OCI-LY7 (cell line): Measurements from ENCODE around the gene CD8B. TPM values are rescaled to one million over a fixed set of nuclear protein-coding genes. Genes with fewer than 3 reads are reported as not detected.

Experiments used
- BruUV-seq: library from RNA; stranded (reverse); fragments of 400-500 nt; replicated peaks from 2 replicates; lab custom pipeline; 2021; lab: Mats Ljungman, UMichigan
- CTCF ChIA-PET: fragments of 300-600 bp; sonication (Branson Sonifier 250); formaldehyde crosslinking; loops from one replicate; lab custom pipeline; 2022; ENCODE audit warnings: antibody characterized with exemption; ENCODE audit not compliant: unreplicated experiment; lab: Charles Lee
- POLR2A ChIA-PET: fragments of 300-600 bp; sonication (Branson Sonifier 250); formaldehyde crosslinking; loops from one replicate; lab custom pipeline; 2022; ENCODE audit warnings: antibody characterized with exemption; lab: Charles Lee
- DNase-seq: peaks from one replicate; pipeline ENCODE4 v3.0.0-alpha.2; 2015; ENCODE audit warnings: low spot score
- H2AFZ ChIP-seq: fragments of 200-600 bp; sonication (generic), shearing (Covaris generic); 2 replicates; pipeline ENCODE4 v1.6.1; 2014; ENCODE audit warnings: mild to moderate bottlenecking, antibody characterized with exemption, low read length, moderate library complexity
- H3K27ac ChIP-seq: fragments of 200-600 bp; sonication (generic); 2 replicates; pipeline ENCODE4 v1.5.1; 2014; ENCODE audit warnings: mixed run types, low read depth, mild to moderate bottlenecking, moderate library complexity, low read length, inconsistent platforms; ENCODE audit not compliant: poor library complexity, severe bottlenecking
- H3K36me3 ChIP-seq: fragments of 200-600 bp; sonication (generic); 2 replicates; pipeline ENCODE4 v1.6.1; 2014; ENCODE audit warnings: mild to moderate bottlenecking, antibody characterized with exemption, low read length, moderate library complexity, mixed read lengths; ENCODE audit not compliant: insufficient read depth
- H3K4me1 ChIP-seq: fragments of 200-600 bp; sonication (generic); 2 replicates; pipeline ENCODE4 v1.5.1; 2014; ENCODE audit warnings: mild to moderate bottlenecking, low read length; ENCODE audit not compliant: insufficient read depth, poor library complexity, severe bottlenecking
- H3K4me2 ChIP-seq: fragments of 200-600 bp; sonication (generic); 2 replicates; pipeline ENCODE4 v1.6.1; 2014; ENCODE audit warnings: mild to moderate bottlenecking, low read length
- H3K4me3 ChIP-seq: fragments of 200-600 bp; sonication (generic); 2 replicates; pipeline ENCODE4 v1.5.1; 2014; ENCODE audit warnings: mild to moderate bottlenecking, low read depth, low read length; ENCODE audit not compliant: poor library complexity, severe bottlenecking
- H3K79me2 ChIP-seq: fragments of 200-600 bp; sonication (generic); 2 replicates; pipeline ENCODE4 v1.6.1; 2016; ENCODE audit warnings: low read depth, mild to moderate bottlenecking, low read length, moderate library complexity, mixed read lengths; ENCODE audit not compliant: insufficient read depth
- H3K9me2 ChIP-seq: fragments of 200-600 bp; sonication (generic); 2 replicates; pipeline ENCODE4 v1.6.1; 2016; ENCODE audit warnings: mild to moderate bottlenecking, low read length, mixed read lengths; ENCODE audit not compliant: insufficient read depth
- H3K9me3 ChIP-seq: fragments of 200-600 bp; sonication (generic); 2 replicates; pipeline ENCODE4 v1.6.1; 2014; ENCODE audit warnings: mild to moderate bottlenecking, mixed run types, low read length, mixed read lengths
- H4K20me1 ChIP-seq: fragments of 200-600 bp; sonication (generic); 2 replicates; pipeline ENCODE4 v1.6.1; 2014; ENCODE audit warnings: mild to moderate bottlenecking, antibody characterized with exemption, low read length, moderate library complexity, mixed read lengths; ENCODE audit not compliant: insufficient read depth
- EZH2phosphoT487 ChIP-seq: fragments of 200-600 bp; sonication (generic); IDR thresholded peaks from 2 replicates; pipeline ENCODE4 v1.6.1; 2018; ENCODE audit warnings: low read depth, borderline replicate concordance, mild to moderate bottlenecking, mixed run types, antibody characterized with exemption, low read length, moderate library complexity, mixed read lengths
- intact Hi-C: fragments of 100-400 bp; cut with micrococcal nuclease; formaldehyde crosslinking; loops from one replicate; pipeline ENCODE4 v1.10.0; 2022; ENCODE audit not compliant: unreplicated experiment
- total RNA-seq, 2 experiments: library from RNA; depleted of rRNA in 1 of 2; stranded (reverse); fragments of >200 nt in 1 of 2; shearing (Covaris generic) in 1 of 2; gene quantifications; 2 replicates each; pipeline ENCODE4 v1.2.3, GENCODE V29; 2014 to 2022
- TF ChIP-seq, protein P1 (sequence below): fragments of 200-600 bp; sonication (generic); conservative IDR thresholded peaks from 2 replicates; pipeline ENCODE4 v1.5.1; 2014; ENCODE audit warnings: mild to moderate bottlenecking, antibody characterized with exemption, low read length, moderate library complexity, mixed read lengths

The CD8B gene
- total RNA-seq, 2 experiments from 2014 or later: not detected

GRCh38 chr2:86794861-86795260 is 66.8 kb downstream of the CD8B start:
- no peak overlapping the region for H3K4me3 ChIP-seq
- no peaks in the 10 kb centered on the region for H3K9me2 ChIP-seq
- ChIA-PET CTCF (no interaction called here), POLR2A (no interaction called here)
- no peaks in the 10 kb centered on the region for H3K36me3 ChIP-seq
- 0 out of 2 replicates have a peak, but pooled peaks cover 8% of the 10 kb centered on the region for H3K9me3 ChIP-seq
- H3K27ac ChIP-seq: no peak overlapping the region
- intact Hi-C loops: no loop called here
- H3K4me1 ChIP-seq: no peaks in the 10 kb centered on the region
- no peaks in the 10 kb centered on the region for H3K79me2 ChIP-seq
- no peak for TF ChIP-seq EZH2phosphoT487
- TF ChIP-seq, protein P1, sequence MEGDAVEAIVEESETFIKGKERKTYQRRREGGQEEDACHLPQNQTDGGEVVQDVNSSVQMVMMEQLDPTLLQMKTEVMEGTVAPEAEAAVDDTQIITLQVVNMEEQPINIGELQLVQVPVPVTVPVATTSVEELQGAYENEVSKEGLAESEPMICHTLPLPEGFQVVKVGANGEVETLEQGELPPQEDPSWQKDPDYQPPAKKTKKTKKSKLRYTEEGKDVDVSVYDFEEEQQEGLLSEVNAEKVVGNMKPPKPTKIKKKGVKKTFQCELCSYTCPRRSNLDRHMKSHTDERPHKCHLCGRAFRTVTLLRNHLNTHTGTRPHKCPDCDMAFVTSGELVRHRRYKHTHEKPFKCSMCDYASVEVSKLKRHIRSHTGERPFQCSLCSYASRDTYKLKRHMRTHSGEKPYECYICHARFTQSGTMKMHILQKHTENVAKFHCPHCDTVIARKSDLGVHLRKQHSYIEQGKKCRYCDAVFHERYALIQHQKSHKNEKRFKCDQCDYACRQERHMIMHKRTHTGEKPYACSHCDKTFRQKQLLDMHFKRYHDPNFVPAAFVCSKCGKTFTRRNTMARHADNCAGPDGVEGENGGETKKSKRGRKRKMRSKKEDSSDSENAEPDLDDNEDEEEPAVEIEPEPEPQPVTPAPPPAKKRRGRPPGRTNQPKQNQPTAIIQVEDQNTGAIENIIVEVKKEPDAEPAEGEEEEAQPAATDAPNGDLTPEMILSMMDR: no peak
- no peak overlapping the region for H3K4me2 ChIP-seq
- no peak overlapping the region for H2AFZ ChIP-seq
- no peak for DNase-seq
- no peaks in the 10 kb centered on the region for H4K20me1 ChIP-seq
- BruUV-seq: no TSS peak

GRCh38 chr2:86793752-86794151 is 67.9 kb downstream of the CD8B start:
- intact Hi-C loops: no loop called here
- no peaks in the 10 kb centered on the region for H4K20me1 ChIP-seq
- no peak overlapping the region for H3K4me3 ChIP-seq
- no peaks in the 10 kb centered on the region for H3K9me2 ChIP-seq
- CTCF ChIA-PET: no interaction called here
- no peaks in the 10 kb centered on the region for H3K4me1 ChIP-seq
- BruUV-seq: no TSS peak
- TF ChIP-seq EZH2phosphoT487: no peak
- TF ChIP-seq, protein P1: no peak
- POLR2A ChIA-PET: no interaction called here
- H3K27ac ChIP-seq: no peak overlapping the region
- no peak for DNase-seq
- no peaks in the 10 kb centered on the region for H3K36me3 ChIP-seq
- H3K79me2 ChIP-seq: no peaks in the 10 kb centered on the region
- no peak overlapping the region for H2AFZ ChIP-seq
- no peak overlapping the region for H3K4me2 ChIP-seq
- H3K9me3 ChIP-seq: 0 out of 2 replicates have a peak, but pooled peaks cover 8% of the 10 kb centered on the region

DNA sequence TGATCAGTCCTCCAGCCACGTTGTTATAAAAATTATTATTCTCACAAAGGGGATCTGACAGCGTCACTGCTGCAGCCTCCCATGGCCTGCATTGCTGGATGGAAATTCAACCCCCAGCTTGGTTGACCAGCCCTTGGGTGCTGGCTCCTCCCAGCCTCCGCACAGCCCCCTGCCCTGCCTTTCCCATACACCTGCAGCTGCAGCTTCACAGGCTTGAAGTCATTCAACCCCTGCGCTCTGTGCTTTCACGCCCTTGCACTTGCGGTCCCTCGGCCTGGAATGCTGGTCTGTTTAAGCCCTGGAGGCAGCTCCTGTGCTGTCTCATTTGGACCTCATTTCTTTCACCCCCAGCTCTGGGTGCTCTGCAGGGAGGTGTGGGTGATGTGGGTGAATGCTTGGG is 70.1 kb downstream of the CD8B start:
- intact Hi-C loops: no loop called here
- no peak for DNase-seq
- Histone ChIP-seq H3K4me2 (no peak overlapping the region), H3K27ac (no peak overlapping the region), H3K36me3 (no peaks in the 10 kb centered on the region), H3K79me2 (no peaks in the 10 kb centered on the region), H3K9me2 (no peaks in the 10 kb centered on the region), H3K9me3 (0 out of 2 replicates have a peak, but pooled peaks cover 7% of the 10 kb centered on the region), H2AFZ (no peak overlapping the region), H4K20me1 (no peaks in the 10 kb centered on the region), H3K4me3 (no peak overlapping the region), H3K4me1 (no peaks in the 10 kb centered on the region)
- no TSS peak for BruUV-seq
- POLR2A ChIA-PET: interaction anchor here (0.6 kb wide), 1 partner anchor 92 kb away, joined by 3 read pairs; no protein-coding TSS in a partner anchor
- TF ChIP-seq, protein P1: no peak
- no peak for TF ChIP-seq EZH2phosphoT487
- CTCF ChIA-PET: no interaction called here
